RWPE2 (cell line): ENCODE results near the gene C19orf44.
A peak's percentile ranks its signal among the peaks of the same experiment; 100 is the strongest.
"Not testable (repeated sequence)": the region's sequence is repeated elsewhere in the genome, so short reads cannot be mapped to it uniquely, and the experiment has no call there.

Source experiments
- ATAC-seq: fragments of 200-7000 bp; cut with Tn5 transposase; 3 replicates; pipeline ENCODE4 v1.9.1; 2021; ENCODE audit warnings: low read depth
- DNase-seq: peaks from one replicate; pipeline ENCODE4 v3.0.0-alpha.2; 2020; ENCODE audit warnings: low spot score
- H3K27ac ChIP-seq: fragments of 450-650 bp; 2 replicates; pipeline ENCODE4 v1.5.1; 2017; ENCODE audit warnings: mild to moderate bottlenecking; ENCODE audit not compliant: poor library complexity, severe bottlenecking
- H3K27me3 ChIP-seq: fragments of 250-450 bp; sonication (Bioruptor Pico); 2 replicates; pipeline ENCODE4 v1.5.1; 2021; ENCODE audit warnings: mild to moderate bottlenecking, moderate library complexity; ENCODE audit not compliant: insufficient read depth, poor library complexity, severe bottlenecking
- H3K36me3 ChIP-seq: fragments of 250-450 bp; sonication (Bioruptor Pico); 2 replicates; pipeline ENCODE4 v1.5.1; 2020; ENCODE audit warnings: low read depth, mild to moderate bottlenecking, moderate library complexity
- H3K4me1 ChIP-seq: fragments of 250-450 bp; sonication (Bioruptor Pico); 2 replicates; pipeline ENCODE4 v1.5.1; 2021; ENCODE audit warnings: mild to moderate bottlenecking, moderate library complexity; ENCODE audit not compliant: insufficient read depth, poor library complexity, severe bottlenecking
- H3K4me3 ChIP-seq: fragments of 250-450 bp; sonication (Bioruptor Pico); 2 replicates; pipeline ENCODE4 v1.5.1; 2021; ENCODE audit warnings: mild to moderate bottlenecking, moderate library complexity; ENCODE audit not compliant: severe bottlenecking
- H3K9me3 ChIP-seq: fragments of 250-450 bp; sonication (Bioruptor Pico); 2 replicates; pipeline ENCODE4 v1.5.1; 2021; ENCODE audit warnings: mild to moderate bottlenecking, moderate library complexity; ENCODE audit not compliant: severe bottlenecking
- CTCF ChIP-seq: fragments of 450-650 bp; IDR thresholded peaks from one replicate; pipeline ENCODE4 v1.5.1; 2017; ENCODE audit warnings: mild to moderate bottlenecking, moderate library complexity; ENCODE audit not compliant: poor library complexity, severe bottlenecking

The C19orf44 gene

DNA sequence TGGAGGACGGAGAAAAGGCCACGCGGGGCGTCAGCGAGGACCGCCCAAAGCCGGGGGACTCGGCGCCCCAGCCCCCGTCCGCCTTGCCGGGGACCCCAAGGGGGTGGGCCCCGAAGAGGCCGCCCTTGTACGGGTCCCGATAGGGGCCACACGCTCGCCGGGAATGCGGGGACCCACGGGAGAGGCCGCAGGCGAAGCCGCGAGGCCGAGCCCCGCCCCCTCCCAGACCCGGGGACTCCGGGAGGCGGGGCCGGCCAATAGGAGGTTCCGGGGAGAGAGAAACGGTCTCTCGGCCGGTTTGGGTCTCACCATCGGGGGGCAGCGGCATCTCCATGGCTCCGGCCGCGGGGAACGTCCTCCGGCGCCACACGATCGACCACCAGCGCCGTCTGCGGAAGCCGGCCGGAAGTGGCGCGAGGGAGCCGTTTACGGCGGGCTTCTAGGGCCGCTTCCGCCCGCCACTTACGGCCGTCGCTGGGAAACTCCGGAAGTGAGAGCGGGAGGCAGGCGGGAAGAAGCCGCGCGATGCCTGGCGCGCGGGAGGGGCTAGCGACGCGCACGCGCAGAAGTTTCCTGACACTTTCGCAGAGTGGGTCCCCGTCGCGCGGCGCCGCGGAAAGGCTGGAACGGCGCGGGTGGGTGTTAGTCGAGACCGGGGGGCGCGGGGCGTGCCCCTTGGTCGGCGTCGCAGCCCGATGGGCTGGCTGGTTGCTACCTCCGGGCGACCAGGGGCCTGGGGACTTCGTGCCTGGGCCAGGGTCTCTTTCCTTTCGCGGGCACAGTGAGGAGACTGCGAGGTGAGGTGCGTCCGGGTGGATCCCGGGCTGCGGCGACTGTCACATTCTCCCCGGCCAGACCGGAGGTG lies 46.1 kb downstream of the C19orf44 start, which contains the start of gene CHERP:
CHERP (minus strand) TSS at position 393 of the 865 bp plus-strand sequence; CDS start at position 334, 59 bp downstream.
- no peaks in the 10 kb centered on the region for H3K27me3 ChIP-seq
- no peak for TF ChIP-seq CTCF
- DNase-seq, result peak; percentile 91
- no peaks in the 10 kb centered on the region for H3K9me3 ChIP-seq
- H3K4me1 ChIP-seq, result peaks cover 5% of the 10 kb centered on the region
- peak; percentile 79 for ATAC-seq
- H3K36me3 ChIP-seq, result peaks cover 37% of the 10 kb centered on the region
- peak within 1 kb of the TSS; percentile 61 for H3K27ac ChIP-seq
- peak within 1 kb of the TSS; percentile 94 for H3K4me3 ChIP-seq

DNA sequence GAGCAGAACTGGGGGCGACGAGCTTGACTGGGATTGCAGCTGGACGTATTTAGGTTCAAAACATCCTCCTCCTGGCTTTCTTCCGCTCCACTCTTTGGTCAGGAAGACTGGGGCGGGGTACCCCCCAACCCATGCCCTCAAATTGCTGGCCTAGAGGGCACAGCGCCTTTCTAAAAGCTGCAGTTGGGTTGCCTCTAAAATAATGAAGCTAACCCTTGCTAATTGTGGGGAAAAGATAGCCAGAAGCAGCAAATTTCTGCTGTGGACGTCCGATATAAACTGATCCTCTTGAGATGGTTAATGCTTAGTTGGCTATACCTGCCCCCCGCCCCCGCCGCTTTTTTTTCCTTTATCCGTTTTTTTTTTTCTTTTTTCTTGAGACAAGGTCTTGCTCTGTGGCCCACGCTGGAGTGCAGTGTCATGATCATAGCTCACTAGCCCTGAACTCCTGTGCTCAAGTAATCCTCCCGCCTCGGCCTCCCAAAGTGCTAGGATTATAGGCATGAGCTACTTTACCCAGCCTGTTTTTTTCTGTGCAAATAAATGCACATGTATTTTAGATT lies 46.8 kb downstream of the C19orf44 start:
- no peaks in the 10 kb centered on the region for H3K9me3 ChIP-seq
- DNase-seq (no peak), ATAC-seq (peak; percentile 13; the same call in 2 of the 3 replicates)
- H3K27me3 ChIP-seq, result no peaks in the 10 kb centered on the region
- peaks cover 30% of the 10 kb centered on the region for H3K36me3 ChIP-seq
- peak overlapping the region; percentile 61 for H3K27ac ChIP-seq
- peaks cover 5% of the 10 kb centered on the region for H3K4me1 ChIP-seq
- no peak for TF ChIP-seq CTCF
- H3K4me3 ChIP-seq, result peak overlapping the region; percentile 94

DNA sequence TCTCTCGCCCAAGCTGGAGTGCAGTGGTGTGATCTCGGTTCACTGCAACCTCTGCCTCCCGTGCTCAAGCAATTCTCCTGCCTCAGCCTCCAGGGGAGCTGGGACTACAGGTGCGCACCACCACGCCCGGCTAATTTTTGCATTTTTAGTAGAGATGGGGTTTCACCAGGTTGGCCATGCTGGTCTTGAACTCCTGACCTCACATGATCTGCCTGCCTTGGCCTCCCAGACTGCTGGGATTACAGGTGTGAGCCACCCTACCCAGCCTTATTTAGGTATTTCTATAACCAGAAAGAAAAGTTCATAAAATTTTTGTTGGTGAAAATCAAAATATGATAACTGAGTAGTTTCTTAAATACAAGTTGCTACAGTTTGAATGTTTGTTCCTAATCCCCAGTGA lies 47.5 kb downstream of the C19orf44 start:
- H3K4me1 ChIP-seq, H3K9me3 ChIP-seq, H3K27me3 ChIP-seq, H3K4me3 ChIP-seq, H3K27ac ChIP-seq, DNase-seq, ATAC-seq: not testable (repeated sequence)
- peaks cover 25% of the 10 kb centered on the region for H3K36me3 ChIP-seq

DNA sequence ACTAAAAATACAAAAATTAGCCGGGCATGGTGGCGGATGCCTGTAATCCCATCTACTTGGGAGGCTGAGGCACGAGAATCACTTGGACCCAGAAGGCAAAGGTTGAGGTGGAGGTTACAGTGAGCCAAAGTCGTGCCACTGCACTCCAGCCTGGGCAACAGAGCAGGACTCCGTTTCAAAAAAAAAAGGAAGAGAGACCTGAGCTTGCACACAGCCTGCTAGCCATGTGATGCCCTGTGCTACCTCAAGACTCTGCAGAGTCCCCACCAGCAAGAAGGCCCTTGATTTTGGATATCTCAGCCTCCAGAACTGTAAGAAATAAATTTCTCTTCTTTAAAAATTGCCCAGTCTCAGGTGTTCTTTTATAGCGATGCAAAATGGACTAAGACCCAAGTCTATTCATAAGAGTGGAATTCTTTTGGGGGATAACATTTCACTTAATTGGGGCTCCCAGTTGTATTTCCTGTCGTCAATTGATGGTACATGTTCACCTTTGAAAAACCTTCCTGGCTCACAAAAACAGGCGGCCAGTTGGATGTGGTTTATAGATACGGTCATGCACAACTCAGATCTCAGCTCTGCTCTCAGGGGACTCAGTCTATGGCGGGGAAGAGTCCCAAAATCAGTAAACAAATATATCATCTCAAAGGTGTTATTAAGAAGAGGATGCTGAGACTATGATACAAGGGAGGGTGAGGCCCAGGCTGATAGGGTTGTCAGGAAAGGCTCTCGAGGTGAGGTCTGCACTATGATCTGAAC lies 48.5 kb downstream of the C19orf44 start:
- Histone ChIP-seq H3K27ac (no peak overlapping the region), H3K27me3 (no peaks in the 10 kb centered on the region), H3K36me3 (peaks cover 21% of the 10 kb centered on the region), H3K9me3 (no peaks in the 10 kb centered on the region), H3K4me1 (peaks cover 10% of the 10 kb centered on the region), H3K4me3 (no peak overlapping the region)
- DNase-seq (no peak), ATAC-seq (no peak)
- no peak for TF ChIP-seq CTCF

GRCh38 chr19:16548956-16549355 lies 52.8 kb downstream of the C19orf44 start:
- TF ChIP-seq CTCF, result no peak
- ATAC-seq (peak; percentile 85), DNase-seq (no peak)
- H3K27me3 ChIP-seq, result no peaks in the 10 kb centered on the region
- H3K27ac ChIP-seq, result peak overlapping the region; percentile 39
- H3K4me3 ChIP-seq, result no peak overlapping the region
- H3K36me3 ChIP-seq, result peaks cover 20% of the 10 kb centered on the region
- H3K4me1 ChIP-seq, result peaks cover 4% of the 10 kb centered on the region
- no peaks in the 10 kb centered on the region for H3K9me3 ChIP-seq

GRCh38 chr19:16551902-16552301 lies 55.7 kb downstream of the C19orf44 start:
- H3K9me3 ChIP-seq, H3K27ac ChIP-seq, H3K4me3 ChIP-seq, ATAC-seq, DNase-seq, H3K4me1 ChIP-seq, H3K27me3 ChIP-seq: not testable (repeated sequence)
- peaks cover 36% of the 10 kb centered on the region for H3K36me3 ChIP-seq
